HL-60/S4 treated with retinoic acid at 250 ng/mL for 4 days and 3 days (cell line): ENCODE data around the gene LDB2.

ENCODE experiments used
- in situ Hi-C: fragments of 300-500 bp; cut with MboI; formaldehyde crosslinking; loops from 2 replicates; pipeline ENCODE4 v1.7.0; 2022; ENCODE audit warnings: low sequenced_read_pairs

LDB2 gene

GRCh38 chr4:16809064-16809463 lies 89.4 kb downstream of the LDB2 start:
- in situ Hi-C loops = no loop called here

GRCh38 chr4:16807355-16807754 lies 91.1 kb downstream of the LDB2 start:
- in situ Hi-C loops = no loop called here

- in situ Hi-C loops = no loop called here
Observed at GRCh38 chr4:16804581-16804980, 93.9 kb downstream of the LDB2 start.

DNA sequence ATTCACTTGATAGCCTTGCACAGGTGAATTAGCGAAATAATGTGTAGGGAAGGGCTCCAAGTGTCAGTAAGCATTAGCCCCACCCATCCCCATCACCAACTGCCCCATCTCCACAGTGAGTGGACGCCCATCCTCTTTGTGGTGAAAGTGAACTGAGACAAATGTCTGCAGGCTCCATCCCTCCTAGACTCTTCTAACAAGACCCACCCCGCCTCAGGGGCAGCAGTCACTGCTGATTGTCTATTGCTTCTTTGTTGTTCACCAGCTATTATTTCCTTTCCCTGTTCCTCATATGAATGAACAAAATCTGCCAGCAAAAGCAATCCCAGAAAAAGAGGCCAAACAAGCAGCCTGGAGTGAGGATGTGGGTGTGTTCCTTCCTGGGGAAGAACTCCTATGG lies 96.4 kb downstream of the LDB2 start:
- in situ Hi-C loops = no loop called here

DNA sequence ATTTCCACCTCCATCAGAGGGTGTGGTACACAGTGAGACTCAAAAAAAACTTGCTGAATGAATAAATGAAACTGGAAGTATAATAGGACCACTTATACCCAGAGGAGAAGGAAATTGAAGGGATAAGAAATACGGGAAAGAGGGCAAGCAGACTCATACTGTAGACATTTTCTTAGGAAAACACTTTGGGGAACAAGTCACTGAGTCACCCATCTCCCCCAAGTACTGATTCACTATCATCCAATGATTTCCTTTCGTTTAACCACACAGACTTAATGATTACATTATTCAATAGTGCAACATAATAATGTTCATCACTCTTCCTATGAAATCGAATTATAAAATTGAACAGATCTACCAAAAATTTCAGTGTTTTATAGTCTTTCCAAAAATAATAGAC lies 97.1 kb downstream of the LDB2 start:
- in situ Hi-C loops = no loop called here

- in situ Hi-C loops = no loop called here
Observed at GRCh38 chr4:16794816-16795445, 103.5 kb downstream of the LDB2 start.

GRCh38 chr4:16791460-16791859 lies 107.0 kb downstream of the LDB2 start:
- in situ Hi-C loops = no loop called here

- in situ Hi-C loops = no loop called here
Observed at GRCh38 chr4:16790508-16790907, 107.9 kb downstream of the LDB2 start.

- in situ Hi-C loops = no loop called here
Observed at GRCh38 chr4:16788868-16789267, 109.6 kb downstream of the LDB2 start.

DNA sequence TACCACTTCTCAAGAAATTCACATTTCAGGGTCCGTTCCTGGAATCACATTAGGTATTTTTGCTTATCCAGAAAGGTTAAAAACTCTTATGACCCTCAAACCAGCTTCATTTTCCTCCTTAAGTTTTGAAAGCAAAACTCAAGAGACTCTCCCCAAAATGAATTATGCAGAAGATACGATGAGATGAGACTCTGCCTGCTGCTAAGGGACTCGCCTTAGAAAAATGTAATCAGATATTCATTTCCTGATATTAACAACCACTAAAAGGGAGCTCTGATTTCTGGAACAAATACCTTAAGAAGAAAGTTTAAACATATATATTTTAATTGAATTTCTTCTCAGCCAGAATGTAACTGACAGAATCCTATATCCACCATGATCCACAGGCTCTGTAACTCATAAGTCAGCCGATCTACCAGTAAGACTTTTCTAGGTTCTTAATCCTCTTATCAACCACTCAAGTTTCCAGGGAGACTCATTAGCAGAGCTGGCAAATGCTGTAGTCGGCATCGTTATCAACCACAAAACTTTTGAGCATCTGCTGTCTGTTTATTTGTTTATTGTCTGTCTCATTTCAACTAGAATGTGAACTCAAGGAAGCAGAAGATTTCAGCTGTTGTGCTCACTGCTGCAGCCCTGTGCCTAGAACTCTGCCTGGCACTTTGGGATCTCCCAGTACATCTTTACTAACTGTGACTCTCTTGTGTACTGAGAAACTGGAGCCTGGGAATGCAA lies 112.5 kb downstream of the LDB2 start:
- in situ Hi-C loops = no loop called here

DNA sequence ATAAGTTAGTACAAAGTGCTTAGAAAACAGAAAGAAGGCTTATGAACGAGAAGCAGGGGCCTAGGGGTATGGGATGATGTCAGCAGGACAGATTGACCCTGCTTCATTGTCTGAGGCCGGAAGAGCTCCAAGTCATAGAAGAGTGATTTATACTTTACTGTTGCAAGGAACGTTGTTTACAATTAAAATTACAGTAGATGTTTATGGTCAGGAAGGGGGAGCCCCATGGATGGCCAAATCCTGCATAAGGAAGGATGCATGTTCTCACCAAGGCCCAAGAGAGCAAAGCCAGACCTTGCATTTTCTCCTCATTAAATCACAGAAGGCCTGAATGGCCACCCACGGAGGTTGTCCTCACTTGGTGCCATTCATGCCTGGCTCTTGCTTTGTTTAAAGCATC lies 115.3 kb downstream of the LDB2 start:
- in situ Hi-C loops = no loop called here

- in situ Hi-C loops = no loop called here
Observed at GRCh38 chr4:16779028-16779675, 119.3 kb downstream of the LDB2 start.

- in situ Hi-C loops = no loop called here
Observed at GRCh38 chr4:16777726-16778125, 120.7 kb downstream of the LDB2 start.

DNA sequence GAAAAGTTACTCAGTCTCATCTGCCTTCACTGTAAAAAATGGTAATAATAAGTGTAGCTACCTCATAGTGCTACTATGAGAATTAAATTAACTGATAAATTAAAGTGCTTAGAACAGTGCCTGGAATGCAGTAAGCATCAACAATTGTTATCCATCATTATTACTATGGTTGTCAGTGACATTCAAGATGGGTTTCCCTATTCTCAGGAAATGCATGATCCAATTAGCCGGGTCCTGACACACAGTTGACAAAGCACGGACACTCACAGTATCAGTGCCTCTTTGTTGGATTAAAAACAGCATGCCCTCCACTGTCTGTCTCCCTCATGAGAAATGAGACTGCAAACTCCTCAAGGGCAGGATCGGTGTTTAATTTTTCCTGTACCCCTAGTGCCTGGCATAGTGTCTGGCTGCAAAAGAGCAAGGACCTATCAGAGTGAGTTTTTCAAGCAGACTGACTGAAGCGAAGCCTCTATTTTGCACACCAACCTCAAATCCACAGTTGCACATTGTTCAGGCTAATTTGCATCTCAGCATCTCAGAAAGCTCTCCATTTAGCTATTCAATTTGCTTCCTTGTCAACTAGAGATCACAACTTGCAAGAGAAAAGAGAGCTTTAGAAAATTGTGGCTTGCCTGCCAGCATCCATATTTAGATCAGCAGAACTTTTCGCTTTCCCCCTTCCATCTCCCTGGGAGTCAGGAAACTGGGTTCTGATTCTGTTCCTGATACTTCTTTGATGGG lies 122.9 kb downstream of the LDB2 start:
- in situ Hi-C loops = no loop called here

DNA sequence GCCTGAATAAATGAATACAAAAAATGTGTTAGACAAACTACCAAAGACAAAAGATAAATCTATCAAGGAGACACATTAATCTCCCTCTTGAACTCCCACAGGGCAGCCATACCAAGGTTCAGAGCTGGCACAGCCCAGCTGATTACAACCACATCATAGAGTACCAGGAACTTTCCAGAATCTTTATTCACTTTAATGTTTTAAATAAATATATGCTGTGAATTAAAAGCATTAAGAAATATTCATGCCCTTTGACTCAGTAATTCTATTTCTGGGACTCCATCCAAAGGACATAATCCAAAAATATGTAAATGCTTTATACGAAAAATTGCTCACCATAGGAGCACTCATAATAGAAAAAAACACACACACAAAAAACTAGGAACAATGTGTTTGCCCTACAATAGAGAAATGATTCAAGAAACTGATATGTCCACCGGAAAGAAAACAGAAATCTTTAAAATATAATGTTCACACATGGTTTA lies 126.0 kb downstream of the LDB2 start:
- in situ Hi-C loops = no loop called here

- in situ Hi-C loops = no loop called here
Observed at GRCh38 chr4:16770710-16771285, 127.6 kb downstream of the LDB2 start.

DNA sequence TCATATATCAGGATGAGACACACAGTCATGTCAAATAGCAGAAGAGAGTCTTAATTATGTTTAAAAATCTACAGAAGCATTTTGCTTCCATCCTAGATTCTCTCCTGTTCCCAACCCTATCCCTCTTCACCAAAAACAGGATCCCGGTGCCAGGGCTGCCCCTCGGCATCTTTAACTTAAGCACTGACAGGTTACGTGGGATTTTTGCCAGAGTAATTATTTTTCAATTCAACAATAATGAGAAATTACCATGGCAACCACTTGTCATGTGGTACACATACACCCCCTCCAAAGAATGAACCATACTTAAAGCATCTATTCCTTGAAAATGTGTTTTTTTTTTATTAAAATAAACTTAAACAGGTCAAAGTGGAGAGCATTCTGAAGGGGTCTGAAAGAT lies 130.6 kb downstream of the LDB2 start:
- in situ Hi-C loops = no loop called here

DNA sequence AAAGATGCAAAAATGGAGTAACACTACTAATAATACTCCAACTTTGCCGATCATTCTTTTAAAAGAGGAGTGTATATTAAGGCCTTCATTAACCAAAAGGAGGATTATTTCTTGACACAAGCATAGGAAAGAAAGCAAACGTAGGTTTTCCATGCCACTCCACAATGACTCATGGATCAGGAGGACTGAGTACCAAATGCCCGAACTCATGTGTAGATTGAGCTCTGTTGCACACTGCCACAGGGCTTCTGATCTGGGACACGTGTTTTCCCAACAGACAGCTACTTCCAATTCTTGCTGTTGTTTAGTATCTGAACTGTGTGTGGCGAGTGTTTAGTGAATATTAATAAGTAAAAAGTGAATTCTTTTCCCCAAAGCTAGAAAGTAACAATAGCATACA lies 131.2 kb downstream of the LDB2 start:
- in situ Hi-C loops = no loop called here

DNA sequence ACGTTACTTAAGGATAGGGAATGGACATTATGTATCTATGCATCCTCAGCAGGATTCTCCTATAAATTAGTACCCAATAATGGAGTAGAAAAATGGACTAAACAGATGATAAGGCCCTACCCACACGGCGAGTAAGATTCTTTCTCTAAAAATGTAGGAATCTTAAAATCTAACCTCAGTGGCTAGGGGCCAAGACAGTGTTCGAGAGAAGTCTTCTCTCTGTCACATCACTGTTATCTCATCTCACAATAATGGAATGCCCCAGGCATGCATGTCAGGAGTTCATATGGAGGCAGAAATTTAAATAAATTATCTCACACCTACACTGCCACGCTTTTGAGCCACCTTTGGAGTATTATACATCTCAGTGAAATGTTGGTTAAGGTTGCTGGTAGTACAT lies 132.9 kb downstream of the LDB2 start:
- in situ Hi-C loops = no loop called here

GRCh38 chr4:16764622-16765021 lies 133.8 kb downstream of the LDB2 start:
- in situ Hi-C loops = no loop called here
